Left lung (tissue), 10 donors: ENCODE results near the gene RPP38. TPM values are rescaled to one million over a fixed set of nuclear protein-coding genes. Genes with fewer than 3 reads are reported as not detected.

Experiments used
- ATAC-seq: fragments of 200-7000 bp; cut with Tn5 transposase; one replicate; pipeline ENCODE4 v1.9.1; 2020; ENCODE audit warnings: moderate library complexity
- DNase-seq, 4 donors: peaks; one replicate each; pipeline ENCODE4 v3.0.0-alpha.2; 2013 to 2020
- H3K27ac ChIP-seq, 2 donors: fragments of 200-600 bp; sonication (generic) in 1 of 2; one replicate each; pipeline versions ENCODE4 v1.5.0 to v1.8.0; 2020 to 2021
- H3K27me3 ChIP-seq, 2 donors: fragments of 200-600 bp; sonication (generic) in 1 of 2; one replicate each; pipeline versions ENCODE4 v1.5.0 to v1.8.0; 2020 to 2021
- H3K36me3 ChIP-seq, 2 donors: fragments of 200-600 bp; sonication (generic) in 1 of 2; one replicate each; pipeline versions ENCODE4 v1.5.0 to v1.8.0; 2020 to 2021
- H3K4me1 ChIP-seq, 2 donors: fragments of 200-600 bp; one replicate each; pipeline ENCODE4 v1.8.0; 2021
- H3K4me3 ChIP-seq, 2 donors: fragments of 200-600 bp; sonication (generic) in 1 of 2; one replicate each; pipeline versions ENCODE4 v1.5.0 to v1.8.0; 2020 to 2021; ENCODE audit warnings: mild to moderate bottlenecking in 1 of 2
- H3K9me3 ChIP-seq, 2 donors: fragments of 200-600 bp; sonication (generic) in 1 of 2; one replicate each; pipeline versions ENCODE4 v1.5.0 to v1.8.0; 2020 to 2021
- intact Hi-C, 2 donors: fragments of 100-400 bp; cut with DNase I; formaldehyde crosslinking; loops; one replicate each; pipeline versions ENCODE4 v1.11.2 to v1.14.2; 2022
- polyA plus RNA-seq, 6 donors: library from polyadenylated mRNA; unstranded; fragments of 120-200 nt; gene quantifications; one replicate each; pipeline ENCODE4 v1.2.1, GENCODE V29; 2013; ENCODE audit not compliant: insufficient read length in 6 of 6
- total RNA-seq, 2 donors: library from RNA; stranded (reverse); fragmentation: NEBNext Ultra II Directional; extraction: Animal tissue kit (Norgen Biotek cat#: 25700); gene quantifications; one replicate each; pipeline ENCODE4 v1.2.1, GENCODE V29; 2021
- TF ChIP-seq, protein P1 (sequence below), 2 donors: fragments of 200-600 bp; sonication (generic) in 1 of 2; IDR thresholded peaks; one replicate each; pipeline versions ENCODE4 v1.5.0 to v1.8.0; 2021; ENCODE audit warnings: antibody characterized with exemption in 2 of 2
- donor health status: DM: no; HTN: yes; CAD: no.
- donor health status: DM: no; HTN: no; CAD: no.

Gene RPP38
- total and polyA plus RNA-seq, 8 donors = 11.7 to 27.4 (median 25.4) TPM

DNA sequence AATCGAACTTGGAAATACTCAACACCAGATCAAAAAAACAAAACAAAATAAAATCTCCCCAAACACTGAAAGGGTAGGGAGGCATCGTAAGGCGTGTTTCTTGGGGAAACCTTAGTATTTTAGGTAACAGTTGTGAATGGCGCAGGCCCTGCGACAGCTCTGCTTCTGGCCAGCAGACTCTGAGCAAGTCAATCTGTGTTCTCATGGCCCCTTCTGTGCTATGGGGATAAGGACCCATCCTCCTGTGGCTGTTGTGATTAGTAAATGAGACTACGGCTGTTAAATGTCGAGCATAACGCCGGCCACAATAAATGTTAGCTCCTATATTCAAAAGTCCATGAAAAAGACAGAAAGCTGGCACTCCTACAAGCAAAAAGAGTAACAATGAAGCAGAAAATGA lies 27.0 kb downstream of the RPP38 start:
- Histone ChIP-seq H3K4me3 (no peak overlapping the region), H3K27me3 (no peaks in the 10 kb centered on the region), H3K36me3 (peaks cover 0 to 19% of the 10 kb centered on the region in 2 donors), H3K4me1 (no peaks in the 10 kb centered on the region), H3K9me3 (no peaks in the 10 kb centered on the region), H3K27ac (no peak overlapping the region)
- intact Hi-C loops = no loop called here
- ATAC-seq (no peak), DNase-seq (no peak)
- TF ChIP-seq, protein P1, sequence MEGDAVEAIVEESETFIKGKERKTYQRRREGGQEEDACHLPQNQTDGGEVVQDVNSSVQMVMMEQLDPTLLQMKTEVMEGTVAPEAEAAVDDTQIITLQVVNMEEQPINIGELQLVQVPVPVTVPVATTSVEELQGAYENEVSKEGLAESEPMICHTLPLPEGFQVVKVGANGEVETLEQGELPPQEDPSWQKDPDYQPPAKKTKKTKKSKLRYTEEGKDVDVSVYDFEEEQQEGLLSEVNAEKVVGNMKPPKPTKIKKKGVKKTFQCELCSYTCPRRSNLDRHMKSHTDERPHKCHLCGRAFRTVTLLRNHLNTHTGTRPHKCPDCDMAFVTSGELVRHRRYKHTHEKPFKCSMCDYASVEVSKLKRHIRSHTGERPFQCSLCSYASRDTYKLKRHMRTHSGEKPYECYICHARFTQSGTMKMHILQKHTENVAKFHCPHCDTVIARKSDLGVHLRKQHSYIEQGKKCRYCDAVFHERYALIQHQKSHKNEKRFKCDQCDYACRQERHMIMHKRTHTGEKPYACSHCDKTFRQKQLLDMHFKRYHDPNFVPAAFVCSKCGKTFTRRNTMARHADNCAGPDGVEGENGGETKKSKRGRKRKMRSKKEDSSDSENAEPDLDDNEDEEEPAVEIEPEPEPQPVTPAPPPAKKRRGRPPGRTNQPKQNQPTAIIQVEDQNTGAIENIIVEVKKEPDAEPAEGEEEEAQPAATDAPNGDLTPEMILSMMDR (IDR thresholded peaks at IDR 0.05) = no peak

DNA sequence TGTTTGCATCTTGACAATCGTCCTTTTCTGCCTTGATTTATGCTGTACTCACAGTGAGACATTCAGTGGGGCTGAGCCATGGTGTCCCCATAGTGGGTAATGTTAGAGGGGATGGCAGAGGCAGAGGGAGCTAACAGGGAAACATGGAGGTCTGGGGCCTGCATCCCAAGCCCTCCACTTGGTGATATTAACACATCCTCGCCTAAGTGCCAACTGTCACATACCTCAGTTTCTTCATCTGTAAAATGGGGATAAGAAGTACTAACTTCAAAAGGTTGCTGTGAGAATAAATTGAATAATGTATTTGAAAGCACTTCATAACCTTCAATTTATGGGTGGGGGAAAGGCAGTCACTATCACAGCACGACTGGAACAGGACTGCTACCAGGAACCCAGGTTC lies 27.8 kb downstream of the RPP38 start:
- Histone ChIP-seq H3K9me3 (no peaks in the 10 kb centered on the region), H3K27ac (no peak overlapping the region), H3K4me3 (no peak overlapping the region), H3K4me1 (no peaks in the 10 kb centered on the region), H3K27me3 (no peaks in the 10 kb centered on the region), H3K36me3 (peaks cover 0 to 13% of the 10 kb centered on the region in 2 donors)
- ATAC-seq = no peak
- TF ChIP-seq, protein P1 (IDR thresholded peaks at IDR 0.05) = no peak
- intact Hi-C loops = no loop called here
- no peak for DNase-seq

- H3K4me1 ChIP-seq = no peaks in the 10 kb centered on the region
- intact Hi-C loops = no loop called here
- no peaks in the 10 kb centered on the region for H3K27me3 ChIP-seq
- DNase-seq (no peak), ATAC-seq (no peak)
- H3K9me3 ChIP-seq = no peaks in the 10 kb centered on the region
- H3K36me3 ChIP-seq = peaks cover 0 to 34% of the 10 kb centered on the region in 2 donors
- no peak overlapping the region for H3K27ac ChIP-seq
- H3K4me3 ChIP-seq = no peak overlapping the region
- TF ChIP-seq, protein P1 (IDR thresholded peaks at IDR 0.05) = no peak
These were observed 34.2 kb downstream of the RPP38 start for GRCh38 chr10:15131330-15131729.

GRCh38 chr10:15136129-15137035 lies 39.2 kb downstream of the RPP38 start:
- Histone ChIP-seq H3K4me3 (no peak overlapping the region), H3K27ac (no peak overlapping the region), H3K4me1 (no peaks in the 10 kb centered on the region), H3K9me3 (no peaks in the 10 kb centered on the region), H3K27me3 (no peaks in the 10 kb centered on the region), H3K36me3 (peaks cover 0 to 40% of the 10 kb centered on the region in 2 donors)
- TF ChIP-seq, protein P1 (IDR thresholded peaks at IDR 0.05) = no peak
- no peak for ATAC-seq
- no peak for DNase-seq
- intact Hi-C loops = no loop called here

DNA sequence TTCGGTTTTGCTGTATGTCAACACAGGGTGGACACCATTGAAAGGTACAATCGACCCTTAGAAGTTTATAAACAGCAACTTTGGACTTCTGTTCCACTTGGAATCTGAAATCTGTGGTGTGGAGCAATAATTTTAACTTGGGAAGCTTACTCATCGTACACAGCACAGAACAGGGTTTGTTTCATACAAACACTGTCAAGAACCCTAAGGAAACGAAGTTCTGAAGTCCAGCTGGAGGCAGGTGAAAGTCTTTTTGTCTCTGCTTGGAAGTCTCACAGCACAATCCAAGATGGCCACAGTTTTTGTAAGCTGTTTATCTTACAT lies 39.8 kb downstream of the RPP38 start:
- no peak for DNase-seq
- TF ChIP-seq, protein P1 (IDR thresholded peaks at IDR 0.05) = no peak
- Histone ChIP-seq H3K36me3 (peaks cover 0 to 34% of the 10 kb centered on the region in 2 donors), H3K27me3 (no peaks in the 10 kb centered on the region), H3K9me3 (no peaks in the 10 kb centered on the region), H3K4me3 (no peak overlapping the region), H3K4me1 (no peaks in the 10 kb centered on the region), H3K27ac (no peak overlapping the region)
- ATAC-seq = no peak
- intact Hi-C loops = no loop called here
